Measurements from ENCODE around the gene C3orf20.

The C3orf20 gene

DNA sequence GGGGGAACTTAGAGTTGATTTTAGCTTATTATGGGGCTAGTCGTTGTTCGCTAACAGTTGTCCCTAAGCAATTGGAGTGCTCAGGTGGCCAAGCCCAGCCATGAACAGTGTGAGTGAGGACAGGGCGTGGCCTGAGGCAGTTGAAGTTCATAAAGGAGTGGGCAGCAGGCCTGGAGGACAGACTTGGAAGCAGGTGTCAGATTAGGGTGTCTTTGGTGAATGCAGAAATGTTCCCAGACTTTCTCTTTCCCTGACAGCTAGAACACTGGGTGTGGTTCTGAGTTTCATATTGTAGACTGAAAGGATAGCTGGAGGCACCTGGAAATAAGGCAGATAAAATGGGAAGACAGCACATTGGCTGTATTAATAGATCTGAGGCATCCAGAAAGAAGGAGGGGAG, 84.0 kb downstream of the C3orf20 start:
- Histone ChIP-seq H3K4me3 (no peak overlapping the region), H3K4me1 (no peaks in the 10 kb centered on the region), H3K27ac (no peak overlapping the region), H3K9me3 (no peaks in the 10 kb centered on the region), H3K27me3 (no peaks in the 10 kb centered on the region), H3K36me3 (no peaks in the 10 kb centered on the region)
- TF ChIP-seq, protein P1, sequence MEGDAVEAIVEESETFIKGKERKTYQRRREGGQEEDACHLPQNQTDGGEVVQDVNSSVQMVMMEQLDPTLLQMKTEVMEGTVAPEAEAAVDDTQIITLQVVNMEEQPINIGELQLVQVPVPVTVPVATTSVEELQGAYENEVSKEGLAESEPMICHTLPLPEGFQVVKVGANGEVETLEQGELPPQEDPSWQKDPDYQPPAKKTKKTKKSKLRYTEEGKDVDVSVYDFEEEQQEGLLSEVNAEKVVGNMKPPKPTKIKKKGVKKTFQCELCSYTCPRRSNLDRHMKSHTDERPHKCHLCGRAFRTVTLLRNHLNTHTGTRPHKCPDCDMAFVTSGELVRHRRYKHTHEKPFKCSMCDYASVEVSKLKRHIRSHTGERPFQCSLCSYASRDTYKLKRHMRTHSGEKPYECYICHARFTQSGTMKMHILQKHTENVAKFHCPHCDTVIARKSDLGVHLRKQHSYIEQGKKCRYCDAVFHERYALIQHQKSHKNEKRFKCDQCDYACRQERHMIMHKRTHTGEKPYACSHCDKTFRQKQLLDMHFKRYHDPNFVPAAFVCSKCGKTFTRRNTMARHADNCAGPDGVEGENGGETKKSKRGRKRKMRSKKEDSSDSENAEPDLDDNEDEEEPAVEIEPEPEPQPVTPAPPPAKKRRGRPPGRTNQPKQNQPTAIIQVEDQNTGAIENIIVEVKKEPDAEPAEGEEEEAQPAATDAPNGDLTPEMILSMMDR (IDR thresholded peaks at IDR 0.05): no peak
- intact Hi-C loops (cut with DNase I; ENCODE audit: low total_unique reads): no loop called here
- DNase-seq: no peak

DNA sequence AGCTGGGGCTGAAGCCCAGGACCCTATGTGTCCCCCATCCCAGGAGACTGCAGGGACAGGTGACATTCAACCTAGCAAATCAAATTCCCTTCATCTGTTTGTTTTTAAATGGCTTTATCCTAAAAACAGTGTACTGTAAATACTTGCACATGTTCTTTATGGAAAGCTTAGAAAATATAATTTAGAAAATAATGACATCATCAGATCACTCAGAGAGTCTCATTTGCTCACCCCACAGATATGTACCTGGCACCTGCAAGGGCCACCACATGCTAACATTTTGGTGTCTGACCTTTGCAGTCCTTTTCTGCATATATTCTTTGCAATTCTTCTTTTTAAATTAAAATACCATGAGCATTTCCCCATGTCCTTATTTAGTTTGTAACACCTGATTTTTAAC, 85.2 kb downstream of the C3orf20 start:
- Histone ChIP-seq H3K27ac (no peak overlapping the region), H3K9me3 (no peaks in the 10 kb centered on the region), H3K4me3 (no peak overlapping the region), H3K27me3 (no peaks in the 10 kb centered on the region), H3K36me3 (no peaks in the 10 kb centered on the region), H3K4me1 (no peaks in the 10 kb centered on the region)
- TF ChIP-seq, protein P1 (IDR thresholded peaks at IDR 0.05): no peak
- intact Hi-C loops (cut with DNase I; ENCODE audit: low total_unique reads): no loop called here
- DNase-seq: no peak

DNA sequence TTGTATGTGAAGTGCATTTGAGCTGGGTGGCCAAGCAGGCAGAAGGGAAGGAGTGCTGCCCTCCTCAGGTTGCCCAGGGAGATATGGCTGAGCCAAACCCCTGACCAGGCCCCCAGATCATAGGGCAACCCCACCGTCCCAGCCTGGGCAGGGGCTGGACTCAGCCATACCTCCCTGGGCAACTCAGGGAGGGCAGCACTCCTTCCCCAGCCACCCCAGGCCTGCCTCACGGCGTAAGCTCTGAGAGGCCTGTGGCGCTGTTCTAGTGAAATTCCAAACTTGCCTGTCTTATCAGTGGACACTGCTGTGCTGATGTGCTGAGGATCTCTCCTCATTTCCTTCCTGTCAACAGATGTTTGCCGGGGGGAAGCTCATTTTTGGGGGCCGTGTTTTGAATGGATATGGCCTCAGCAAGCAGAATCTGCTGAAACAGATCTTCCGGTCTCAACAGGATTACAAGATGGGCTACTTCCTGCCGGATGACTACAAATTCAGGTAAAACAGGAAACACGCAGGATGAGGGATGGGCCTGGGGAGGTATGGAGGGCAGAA, 86.3 kb downstream of the C3orf20 start:
- DNase-seq: no peak
- intact Hi-C loops (cut with DNase I; ENCODE audit: low total_unique reads): no loop called here

DNA sequence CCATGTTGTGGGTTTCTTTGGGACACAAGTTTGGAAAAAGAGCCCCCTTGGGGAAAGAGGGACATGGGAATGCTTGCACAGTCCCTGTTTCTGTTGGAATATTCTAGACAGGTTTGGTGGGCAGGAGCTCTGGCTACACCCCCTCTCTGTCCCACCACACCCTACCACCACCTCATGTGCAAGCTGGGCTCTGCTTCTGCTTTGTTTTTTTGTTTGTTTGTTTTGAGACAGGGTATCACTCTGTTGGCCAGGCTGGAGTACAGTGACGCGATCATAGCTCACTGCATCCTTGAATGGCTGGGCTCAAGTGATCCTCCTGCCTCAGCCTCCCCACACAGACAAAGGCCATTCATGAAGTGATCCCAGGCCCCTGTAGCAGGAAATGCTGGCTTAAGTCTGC, 86.9 kb downstream of the C3orf20 start:
- no peak overlapping the region for H3K4me3 ChIP-seq
- no peaks in the 10 kb centered on the region for H3K9me3 ChIP-seq
- intact Hi-C loops (cut with DNase I; ENCODE audit: low total_unique reads): no loop called here
- H3K36me3 ChIP-seq: no peaks in the 10 kb centered on the region
- no peak overlapping the region for H3K27ac ChIP-seq
- no peaks in the 10 kb centered on the region for H3K4me1 ChIP-seq
- no peak for DNase-seq
- H3K27me3 ChIP-seq: no peaks in the 10 kb centered on the region
- TF ChIP-seq, protein P1 (IDR thresholded peaks at IDR 0.05): no peak

More for the DNA sequence above, 86.3 kb downstream of the C3orf20 start:
- no peak overlapping the region for H3K4me3 ChIP-seq
- no peak overlapping the region for H3K27ac ChIP-seq
- no peaks in the 10 kb centered on the region for H3K9me3 ChIP-seq
- H3K4me1 ChIP-seq: no peaks in the 10 kb centered on the region
- TF ChIP-seq, protein P1 (IDR thresholded peaks at IDR 0.05): no peak
- no peaks in the 10 kb centered on the region for H3K27me3 ChIP-seq
- H3K36me3 ChIP-seq: no peaks in the 10 kb centered on the region

DNA sequence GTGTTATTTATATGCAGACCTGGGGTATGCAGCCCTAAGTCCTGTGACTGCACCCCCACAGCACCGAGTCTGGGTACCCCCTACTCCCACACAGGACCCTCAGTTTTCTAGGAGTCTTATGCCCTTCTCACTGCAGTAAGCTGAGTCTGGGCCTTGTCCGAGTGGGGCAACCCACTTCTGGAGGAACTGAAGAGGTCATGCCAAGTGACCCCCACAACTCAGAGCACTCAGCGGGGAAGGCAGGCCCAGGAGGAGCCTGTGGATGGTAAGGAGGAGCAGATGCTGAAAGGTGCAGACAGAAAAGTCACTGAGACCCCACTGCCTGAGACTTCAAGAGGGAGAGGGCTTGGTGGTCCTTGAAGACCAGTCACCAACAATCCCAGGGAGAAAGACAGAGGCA, 87.8 kb downstream of the C3orf20 start:
- Histone ChIP-seq H3K4me1 (no peaks in the 10 kb centered on the region), H3K36me3 (no peaks in the 10 kb centered on the region), H3K9me3 (no peaks in the 10 kb centered on the region), H3K27me3 (no peaks in the 10 kb centered on the region), H3K4me3 (no peak overlapping the region), H3K27ac (no peak overlapping the region)
- DNase-seq: no peak
- TF ChIP-seq, protein P1 (IDR thresholded peaks at IDR 0.05): no peak
- intact Hi-C loops (cut with DNase I; ENCODE audit: low total_unique reads): no loop called here

Measured in tibial artery (tissue), 4 donors.